ENCODE results near the gene GADL1. TPM values are rescaled to one million over a fixed set of nuclear protein-coding genes. Genes with fewer than 3 reads are reported as not detected.

Gene GADL1
- total RNA-seq, 2 experiments from 2014 or later = not detected

DNA sequence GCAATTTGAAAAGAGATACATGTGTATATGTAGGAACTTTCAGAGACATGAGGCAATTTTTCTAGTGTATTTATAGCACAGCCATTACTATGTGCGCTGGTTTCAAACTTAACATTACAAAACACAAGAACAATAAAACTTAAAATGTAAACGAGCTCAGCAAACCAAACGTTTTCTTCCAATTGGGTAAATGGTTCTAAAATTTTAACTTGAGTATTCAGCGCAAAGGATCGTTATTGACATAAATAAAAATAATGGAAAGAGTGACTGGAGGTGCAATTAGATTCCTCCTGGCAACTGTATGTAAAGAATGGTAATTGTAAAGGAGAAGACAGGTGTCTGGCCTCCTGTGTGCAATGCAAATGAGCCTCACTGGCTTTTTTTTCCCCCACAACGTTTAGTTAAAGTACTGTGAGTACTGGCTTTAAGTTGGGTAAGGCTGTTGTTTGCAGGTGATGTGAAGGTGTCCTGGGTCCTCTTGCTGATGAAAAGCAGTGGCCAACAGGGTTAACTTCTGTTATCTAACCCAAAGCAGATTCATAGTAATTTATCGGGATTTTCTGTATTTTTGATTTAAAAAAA is 14.1 kb upstream of the GADL1 start:
- peaks cover 4% of the 10 kb centered on the region for H3K9me3 Mint-ChIP-seq
- no peak for DNase-seq
- H3K4me1 Mint-ChIP-seq = no peaks in the 10 kb centered on the region
- H3K4me3 Mint-ChIP-seq = no peak overlapping the region
- H3K36me3 Mint-ChIP-seq = no peaks in the 10 kb centered on the region
- no peak overlapping the region for H3K27ac Mint-ChIP-seq
- H3K27me3 Mint-ChIP-seq = no peaks in the 10 kb centered on the region

DNA sequence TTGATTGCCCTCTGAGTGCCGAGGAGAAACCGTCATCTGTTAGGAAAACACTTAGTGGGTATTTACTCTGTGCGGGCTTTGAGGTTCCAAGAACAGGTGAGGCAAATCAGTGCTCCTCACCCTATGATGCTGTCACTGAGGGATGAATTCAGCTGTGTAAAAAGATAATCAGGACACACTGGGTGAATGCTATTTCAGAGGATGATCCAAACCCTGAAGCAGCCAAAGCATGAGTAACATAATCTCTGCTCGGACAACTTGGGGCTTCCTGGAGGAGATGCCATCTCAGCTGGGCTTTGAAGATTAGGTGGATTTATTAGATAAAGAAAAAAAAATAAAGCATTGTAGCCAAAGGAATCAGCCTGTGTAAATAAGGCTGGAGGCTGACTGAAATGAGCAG is 10.5 kb upstream of the GADL1 start:
- Mint-ChIP-seq H3K36me3 (no peaks in the 10 kb centered on the region), H3K27ac (no peak overlapping the region), H3K4me3 (no peak overlapping the region), H3K4me1 (no peaks in the 10 kb centered on the region), H3K9me3 (peaks cover 4% of the 10 kb centered on the region), H3K27me3 (no peaks in the 10 kb centered on the region)
- no peak for DNase-seq

DNA sequence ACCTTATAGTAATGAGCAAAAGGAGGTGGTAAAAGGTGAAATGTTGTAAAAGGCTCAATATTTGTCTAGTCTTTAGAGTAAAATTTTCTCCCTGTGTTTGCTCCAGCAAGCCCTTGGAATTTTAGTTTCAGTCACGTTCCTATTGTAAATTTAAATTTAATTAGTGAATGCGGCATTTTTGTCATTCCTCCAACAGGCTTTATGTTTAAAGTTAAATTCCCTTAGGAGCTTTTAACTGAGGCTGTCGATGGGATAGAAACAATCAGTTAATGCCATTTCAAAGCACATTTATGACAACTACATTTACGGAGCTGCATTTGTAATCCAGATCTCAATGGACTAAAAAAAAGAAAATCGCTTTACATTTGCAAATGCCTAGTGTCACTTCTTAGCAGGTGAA is 868 bp upstream of the GADL1 start:
- no peaks in the 10 kb centered on the region for H3K9me3 Mint-ChIP-seq
- H3K36me3 Mint-ChIP-seq = no peaks in the 10 kb centered on the region
- H3K27ac Mint-ChIP-seq = no peak overlapping the region
- H3K4me1 Mint-ChIP-seq = peaks cover 14% of the 10 kb centered on the region
- H3K27me3 Mint-ChIP-seq = peaks cover 48% of the 10 kb centered on the region
- H3K4me3 Mint-ChIP-seq = no peak overlapping the region
- no peak for DNase-seq

DNA sequence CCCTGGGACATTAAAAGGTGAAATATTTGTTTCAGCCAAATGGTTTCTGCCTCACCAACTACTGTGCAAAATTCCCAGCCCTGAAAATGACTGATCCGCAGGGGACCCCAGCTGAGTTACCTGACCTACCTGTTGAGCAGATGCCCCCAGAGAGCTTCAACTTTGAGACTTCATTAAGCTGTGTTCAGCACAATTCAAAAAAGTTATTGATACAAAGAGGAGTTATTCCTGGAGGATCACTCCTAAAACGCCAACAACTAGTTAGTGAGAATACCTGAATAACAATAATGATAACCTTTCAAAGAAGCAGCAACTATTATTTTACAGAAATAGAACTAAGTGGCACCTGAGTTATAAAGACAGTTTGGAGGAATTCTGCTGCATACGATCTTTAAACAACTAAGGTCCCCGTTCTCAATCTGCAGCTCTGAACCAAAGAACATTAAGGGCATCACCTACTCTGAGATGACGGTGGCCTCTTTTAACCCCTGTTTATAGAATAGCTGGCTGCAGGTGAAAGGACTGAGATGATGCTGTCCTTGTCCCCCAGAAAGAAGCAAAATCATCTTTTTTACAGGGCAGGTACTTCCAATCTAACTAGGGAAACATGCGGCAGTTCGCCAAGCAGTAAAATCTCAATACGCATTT is 659 bp downstream of the GADL1 start:
- Mint-ChIP-seq H3K4me1 (peaks cover 17% of the 10 kb centered on the region), H3K27me3 (peaks cover 56% of the 10 kb centered on the region), H3K4me3 (peak overlapping the region; percentile 50), H3K27ac (no peak overlapping the region), H3K36me3 (no peaks in the 10 kb centered on the region), H3K9me3 (no peaks in the 10 kb centered on the region)
- DNase-seq = no peak

DNA sequence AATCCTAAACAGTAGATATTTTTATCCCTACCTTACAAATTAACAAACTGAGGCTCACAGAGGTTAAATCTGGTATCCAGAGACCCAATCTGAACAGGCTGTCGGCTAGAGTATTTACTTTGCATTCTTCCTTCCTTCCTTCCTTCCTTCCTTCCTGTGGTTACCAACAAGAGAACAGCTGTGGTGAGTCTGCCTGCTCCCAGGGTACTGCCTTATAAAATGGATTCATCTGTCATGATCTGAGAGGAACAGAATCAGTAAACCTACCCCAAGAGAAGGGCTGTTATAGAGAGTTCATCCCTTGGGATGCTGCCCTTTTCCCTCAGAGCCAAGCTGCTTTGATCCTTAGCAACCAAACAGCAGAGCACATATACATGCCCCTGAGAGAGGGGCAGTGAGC is 3.6 kb downstream of the GADL1 start:
- Mint-ChIP-seq H3K36me3 (no peaks in the 10 kb centered on the region), H3K4me1 (peaks cover 17% of the 10 kb centered on the region), H3K4me3 (no peak overlapping the region), H3K9me3 (peaks cover 2% of the 10 kb centered on the region), H3K27me3 (peaks cover 74% of the 10 kb centered on the region), H3K27ac (no peak overlapping the region)
- no peak for DNase-seq

DNA sequence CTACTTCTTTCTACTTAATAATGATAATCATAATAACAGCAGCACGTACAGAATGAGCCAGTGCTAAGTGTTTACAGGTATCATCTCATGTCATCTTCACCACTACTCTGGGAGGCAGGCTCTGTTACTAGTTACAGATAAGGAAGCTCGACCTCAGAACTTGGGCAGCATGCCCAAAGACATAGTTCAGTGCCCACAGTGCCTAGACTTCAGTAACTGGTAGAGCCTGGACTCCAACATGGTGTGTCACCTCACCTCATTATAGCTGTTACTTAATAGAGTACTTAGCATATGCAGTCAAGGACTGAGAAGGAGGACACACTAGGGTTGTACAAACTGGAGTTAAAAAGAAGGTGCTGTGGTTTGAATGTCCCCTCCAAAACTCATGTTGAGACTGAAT is 7.6 kb downstream of the GADL1 start:
- Mint-ChIP-seq H3K36me3 (no peaks in the 10 kb centered on the region), H3K27me3 (peaks cover 43% of the 10 kb centered on the region), H3K4me1 (peaks cover 13% of the 10 kb centered on the region), H3K4me3 (no peak overlapping the region), H3K27ac (no peak overlapping the region), H3K9me3 (peaks cover 5% of the 10 kb centered on the region)
- DNase-seq = no peak

DNA sequence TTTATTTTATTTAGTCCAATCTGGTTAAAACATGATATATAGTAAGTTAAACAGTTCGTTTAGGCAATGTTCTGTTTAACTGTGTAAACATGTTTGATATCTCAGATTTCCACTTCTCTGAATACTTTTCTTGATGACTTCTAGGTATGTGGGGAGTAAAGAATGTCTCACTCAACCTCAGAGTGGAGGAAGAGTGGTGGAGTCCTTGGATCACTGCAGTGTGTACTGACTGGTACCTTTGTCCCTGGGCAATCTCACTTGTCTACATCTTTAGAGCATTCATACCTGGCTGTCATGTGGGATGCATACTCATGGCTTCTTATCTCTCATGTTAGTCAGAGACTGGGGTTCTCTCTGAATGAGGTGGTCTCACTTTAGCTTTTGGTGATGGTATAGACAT is 15.6 kb downstream of the GADL1 start:
- no peak overlapping the region for H3K4me3 Mint-ChIP-seq
- H3K9me3 Mint-ChIP-seq = peaks cover 3% of the 10 kb centered on the region
- DNase-seq = no peak
- peaks cover 3% of the 10 kb centered on the region for H3K27me3 Mint-ChIP-seq
- no peak overlapping the region for H3K27ac Mint-ChIP-seq
- H3K4me1 Mint-ChIP-seq = no peaks in the 10 kb centered on the region
- no peaks in the 10 kb centered on the region for H3K36me3 Mint-ChIP-seq

DNA sequence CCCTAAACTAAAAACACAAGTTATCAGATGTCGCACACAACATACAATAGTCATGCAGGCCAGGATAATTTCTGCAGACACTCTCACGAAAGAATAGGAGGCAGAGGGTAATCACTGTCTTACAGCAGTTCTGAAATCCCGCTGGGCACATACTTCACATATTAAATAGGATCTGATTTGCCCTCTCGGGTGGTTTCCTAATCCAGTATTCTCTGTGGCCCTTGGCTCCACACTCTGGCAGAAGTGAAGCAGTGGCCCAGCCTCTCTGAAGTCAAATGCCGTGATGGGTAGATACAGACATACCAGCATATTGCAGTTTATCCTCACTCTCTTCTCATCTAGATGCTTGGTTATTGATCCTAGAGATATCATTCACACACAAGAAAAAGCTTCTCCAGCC is 19.0 kb downstream of the GADL1 start:
- Mint-ChIP-seq H3K27me3 (no peaks in the 10 kb centered on the region), H3K36me3 (no peaks in the 10 kb centered on the region), H3K27ac (no peak overlapping the region), H3K4me1 (no peaks in the 10 kb centered on the region), H3K4me3 (no peak overlapping the region), H3K9me3 (peaks cover 2% of the 10 kb centered on the region)
- no peak for DNase-seq

DNA sequence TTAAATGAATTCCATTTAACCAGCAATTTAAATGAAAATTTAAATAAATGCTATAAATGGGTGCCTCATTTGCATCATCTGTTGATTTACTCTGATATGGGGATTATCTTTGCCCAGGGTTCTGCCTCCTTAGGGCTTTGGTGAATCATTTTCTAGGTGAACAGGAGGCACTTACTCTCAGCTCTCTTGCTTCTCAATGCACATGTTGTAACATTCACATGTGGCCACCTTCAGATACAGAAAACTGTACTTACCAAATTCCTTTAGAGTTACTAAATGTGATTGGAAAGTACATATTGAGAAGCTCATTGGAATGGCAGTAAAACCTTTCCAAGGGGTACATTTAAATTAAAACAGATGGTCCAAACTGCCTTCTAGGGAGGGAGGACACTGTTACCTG is 20.8 kb downstream of the GADL1 start:
- Mint-ChIP-seq H3K4me3 (no peak overlapping the region), H3K27ac (no peak overlapping the region), H3K4me1 (no peaks in the 10 kb centered on the region), H3K27me3 (no peaks in the 10 kb centered on the region), H3K9me3 (no peaks in the 10 kb centered on the region), H3K36me3 (no peaks in the 10 kb centered on the region)
- DNase-seq = no peak

DNA sequence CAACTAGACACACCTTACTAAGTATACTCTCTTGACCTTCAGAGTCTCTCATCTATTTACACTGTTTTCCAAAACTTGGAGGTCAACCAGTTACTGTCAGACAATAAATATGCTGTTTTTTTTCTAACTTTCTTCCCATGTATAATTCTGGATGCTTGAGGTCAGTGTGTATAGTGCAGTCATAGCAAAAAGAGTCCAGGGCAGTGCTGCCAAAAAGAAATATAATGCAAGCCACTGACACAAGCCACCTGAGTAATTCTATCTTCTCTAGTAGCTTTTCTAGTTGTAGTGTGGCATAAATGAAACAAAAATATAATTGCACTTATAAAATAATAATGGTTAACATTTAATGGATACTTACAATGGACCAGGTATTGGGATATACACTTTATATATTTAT is 21.6 kb downstream of the GADL1 start:
- Mint-ChIP-seq H3K4me1 (no peaks in the 10 kb centered on the region), H3K27me3 (no peaks in the 10 kb centered on the region), H3K36me3 (no peaks in the 10 kb centered on the region), H3K9me3 (no peaks in the 10 kb centered on the region), H3K27ac (no peak overlapping the region), H3K4me3 (no peak overlapping the region)
- no peak for DNase-seq

DNA sequence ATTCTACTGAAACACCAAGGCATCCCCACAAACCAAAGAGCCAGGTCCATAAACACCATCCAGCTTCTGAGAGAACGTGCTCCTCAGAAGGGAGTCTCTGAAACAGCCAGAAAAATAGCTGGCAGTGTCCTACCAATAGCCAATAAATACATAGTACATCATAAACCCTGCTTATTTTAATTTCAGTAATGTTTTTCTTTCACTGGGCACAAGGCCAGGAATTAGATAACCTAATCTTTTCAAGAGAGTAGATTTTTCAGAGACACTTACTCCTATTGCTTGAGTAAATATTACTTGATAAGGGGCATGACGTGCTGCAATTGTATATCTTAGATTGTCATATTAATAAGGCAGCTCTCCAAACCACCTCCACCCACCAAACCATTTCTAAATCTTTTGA is 22.7 kb downstream of the GADL1 start:
- no peaks in the 10 kb centered on the region for H3K36me3 Mint-ChIP-seq
- no peaks in the 10 kb centered on the region for H3K27me3 Mint-ChIP-seq
- DNase-seq = no peak
- H3K9me3 Mint-ChIP-seq = no peaks in the 10 kb centered on the region
- no peaks in the 10 kb centered on the region for H3K4me1 Mint-ChIP-seq
- H3K27ac Mint-ChIP-seq = no peak overlapping the region
- no peak overlapping the region for H3K4me3 Mint-ChIP-seq

DNA sequence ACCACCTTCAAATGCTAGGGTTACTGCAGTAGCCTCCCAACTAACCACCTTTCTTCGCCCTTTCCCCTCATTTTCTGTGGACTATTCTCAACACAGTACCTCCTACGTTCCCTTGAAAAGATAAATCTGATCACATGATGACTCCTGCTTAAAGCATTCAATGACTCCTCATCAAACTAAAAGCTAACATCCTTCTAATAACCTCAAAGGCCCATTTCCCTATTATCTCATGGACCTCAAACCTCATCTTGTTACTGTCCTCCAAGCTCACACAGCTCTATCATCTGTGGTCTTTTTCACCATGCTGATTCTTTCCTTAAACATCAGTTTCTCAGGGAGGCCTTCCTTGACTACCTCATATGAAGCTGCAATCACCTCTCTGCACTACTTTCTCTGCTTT is 29.6 kb downstream of the GADL1 start:
- Mint-ChIP-seq H3K27me3 (no peaks in the 10 kb centered on the region), H3K27ac (no peak overlapping the region), H3K36me3 (no peaks in the 10 kb centered on the region), H3K9me3 (no peaks in the 10 kb centered on the region), H3K4me3 (no peak overlapping the region), H3K4me1 (no peaks in the 10 kb centered on the region)
- no peak for DNase-seq

DNA sequence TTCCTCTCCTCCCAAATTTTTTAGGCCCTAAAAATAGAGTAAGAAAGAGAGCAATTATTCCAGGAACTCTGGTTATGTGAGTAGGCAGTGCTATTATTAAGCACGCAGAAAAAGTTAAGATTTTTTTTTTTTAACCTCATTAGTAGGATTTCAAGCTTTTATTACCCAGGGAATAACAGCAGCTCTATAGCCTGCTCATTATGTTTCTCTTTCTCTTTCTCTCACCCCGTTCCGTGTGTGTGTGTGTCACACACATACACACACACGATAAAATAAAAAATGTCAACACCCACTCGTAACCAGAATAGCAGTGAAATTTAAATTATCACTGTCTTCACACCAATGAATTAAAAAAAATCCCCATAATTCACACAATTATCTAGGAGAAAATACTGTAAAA is 30.3 kb downstream of the GADL1 start:
- H3K9me3 Mint-ChIP-seq = no peaks in the 10 kb centered on the region
- H3K36me3 Mint-ChIP-seq = no peaks in the 10 kb centered on the region
- DNase-seq = no peak
- no peaks in the 10 kb centered on the region for H3K4me1 Mint-ChIP-seq
- no peak overlapping the region for H3K4me3 Mint-ChIP-seq
- H3K27me3 Mint-ChIP-seq = no peaks in the 10 kb centered on the region
- H3K27ac Mint-ChIP-seq = no peak overlapping the region

DNA sequence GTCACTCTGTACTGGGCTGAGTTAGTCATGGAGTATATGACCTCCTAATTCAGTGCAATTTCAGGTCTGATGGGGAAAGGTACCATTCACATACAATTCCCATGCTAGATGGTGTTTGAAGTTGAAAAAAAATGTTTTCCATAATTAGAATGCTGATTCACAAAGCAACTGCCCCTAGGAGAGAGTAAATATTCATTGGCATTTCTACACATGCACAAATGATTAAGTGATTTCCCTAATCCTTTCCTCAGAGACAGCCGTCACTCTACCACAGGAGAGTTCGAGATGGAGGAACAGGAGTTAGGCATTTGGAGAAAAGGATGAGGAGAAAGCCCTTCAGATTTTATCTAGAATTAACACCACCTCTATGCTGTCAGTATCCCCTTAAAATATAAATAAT is 32.5 kb downstream of the GADL1 start:
- Mint-ChIP-seq H3K4me3 (no peak overlapping the region), H3K27ac (no peak overlapping the region)

DNA sequence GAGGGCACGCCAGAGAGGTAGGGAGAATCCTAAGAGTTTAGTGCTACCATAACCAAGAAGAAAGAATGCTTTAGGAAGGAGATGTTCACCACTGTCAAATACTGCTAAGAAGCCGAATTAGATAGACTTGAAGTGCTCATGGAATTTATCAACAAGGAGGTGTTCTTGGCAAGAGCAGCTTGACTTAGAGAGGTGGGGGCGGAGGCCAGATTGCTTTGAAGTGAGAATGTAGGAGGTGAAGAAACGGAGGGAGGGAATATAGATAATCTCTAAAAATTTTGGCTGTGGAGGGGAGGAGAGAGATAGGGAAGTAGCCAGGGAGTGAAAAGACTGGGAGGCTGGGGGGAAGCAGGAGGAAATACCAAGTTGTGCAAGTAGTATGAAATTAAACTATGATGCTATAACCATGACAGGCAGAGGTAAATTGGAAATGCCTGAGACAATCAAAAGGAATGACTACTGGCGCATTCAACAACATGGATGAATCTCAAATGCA is 35.5 kb downstream of the GADL1 start:
- no peak for DNase-seq
- H3K27ac Mint-ChIP-seq = no peak overlapping the region
- H3K36me3 Mint-ChIP-seq = no peaks in the 10 kb centered on the region
- no peaks in the 10 kb centered on the region for H3K4me1 Mint-ChIP-seq
- no peaks in the 10 kb centered on the region for H3K9me3 Mint-ChIP-seq
- H3K4me3 Mint-ChIP-seq = no peak overlapping the region
- no peaks in the 10 kb centered on the region for H3K27me3 Mint-ChIP-seq

More for the DNA sequence above, 32.5 kb downstream of the GADL1 start:
- H3K36me3 Mint-ChIP-seq = no peaks in the 10 kb centered on the region
- H3K27me3 Mint-ChIP-seq = no peaks in the 10 kb centered on the region
- DNase-seq = no peak
- no peaks in the 10 kb centered on the region for H3K4me1 Mint-ChIP-seq
- no peaks in the 10 kb centered on the region for H3K9me3 Mint-ChIP-seq
